Naive thymus-derived CD4-positive, alpha-beta T cell (primary cell): ENCODE measurements around the gene SGCA. TPM values are rescaled to one million over a fixed set of nuclear protein-coding genes. Genes with fewer than 3 reads are reported as not detected.

Experiments used
- ATAC-seq: fragments of 150-1000 bp; cut with Tn5 transposase; 2 replicates; pipeline ENCODE4 v1.10.0; 2021; ENCODE audit warnings: mild to moderate bottlenecking, moderate library complexity
- CTCF ChIA-PET: fragments of 350-600 bp; sonication (Branson Sonifier 250); formaldehyde crosslinking; loops from one replicate; lab custom pipeline; 2021; ENCODE audit warnings: antibody characterized with exemption; lab: Charles Lee
- POLR2A ChIA-PET: fragments of 350-600 bp; sonication (Branson Sonifier 250); formaldehyde crosslinking; loops from one replicate; lab custom pipeline; 2021; ENCODE audit warnings: antibody characterized with exemption, inconsistent platforms; lab: Charles Lee
- DNase-seq, 9 donors: peaks; one replicate each; pipeline versions ENCODE4 v3.0.0 to v3.0.0-alpha.2; 2020 to 2022; ENCODE audit warnings: mixed read lengths in 1 of 9
- H3K27ac ChIP-seq: one replicate; pipeline ENCODE4 v1.7.0; 2013; ENCODE audit warnings: mild to moderate bottlenecking, low read depth, low read length, moderate library complexity
- H3K27me3 ChIP-seq, 2 donors: one replicate each; pipeline ENCODE4 v1.7.0; 2013; ENCODE audit warnings: low read length in 2 of 2, mild to moderate bottlenecking in 2 of 2, moderate library complexity in 2 of 2; ENCODE audit not compliant: control insufficient read depth in 2 of 2, insufficient read depth in 2 of 2
- H3K36me3 ChIP-seq, 3 experiments: 1 replicate in 2 of 3; 2 replicates in 1 of 3; pipeline ENCODE4 v1.7.0; 2013; ENCODE audit warnings: low read length in 3 of 3, mild to moderate bottlenecking in 3 of 3, moderate library complexity in 1 of 3; ENCODE audit not compliant: insufficient read depth in 3 of 3, control insufficient read depth in 2 of 3
- H3K4me1 ChIP-seq, 2 donors: one replicate each; pipeline ENCODE4 v1.7.0; 2013; ENCODE audit warnings: low read length in 2 of 2, mild to moderate bottlenecking in 2 of 2, moderate library complexity in 1 of 2; ENCODE audit not compliant: control insufficient read depth in 2 of 2, insufficient read depth in 2 of 2
- H3K4me3 ChIP-seq: 2 replicates; pipeline ENCODE4 v1.7.0; 2013; ENCODE audit warnings: mild to moderate bottlenecking, low read length
- H3K9me3 ChIP-seq, 3 experiments: 1 replicate in 2 of 3; 2 replicates in 1 of 3; pipeline ENCODE4 v1.7.0; 2013; ENCODE audit warnings: low read length in 3 of 3; ENCODE audit not compliant: control insufficient read depth in 2 of 3
- H3K27ac Mint-ChIP-seq, 9 donors: one replicate each; pipeline ENCODE4 v1.8.0; 2020 to 2022; ENCODE audit warnings: mixed read lengths in 9 of 9, mild to moderate bottlenecking in 8 of 9, moderate library complexity in 5 of 9, inconsistent platforms in 2 of 9
- H3K27me3 Mint-ChIP-seq, 5 donors: one replicate each; pipeline ENCODE4 v1.8.0; 2021 to 2022; ENCODE audit warnings: mixed read lengths in 5 of 5, mild to moderate bottlenecking in 1 of 5
- H3K36me3 Mint-ChIP-seq, 5 donors: one replicate each; pipeline ENCODE4 v1.8.0; 2020 to 2022; ENCODE audit warnings: mixed read lengths in 5 of 5, mild to moderate bottlenecking in 3 of 5, inconsistent platforms in 1 of 5
- H3K4me1 Mint-ChIP-seq, 7 donors: one replicate each; pipeline ENCODE4 v1.8.0; 2020 to 2022; ENCODE audit warnings: mixed read lengths in 7 of 7, mild to moderate bottlenecking in 3 of 7, inconsistent platforms in 1 of 7
- H3K4me3 Mint-ChIP-seq, 10 donors: one replicate each; pipeline ENCODE4 v1.8.0; 2020 to 2022; ENCODE audit warnings: mild to moderate bottlenecking in 10 of 10, mixed read lengths in 10 of 10, moderate library complexity in 6 of 10, inconsistent platforms in 2 of 10
- H3K9me3 Mint-ChIP-seq, 11 donors: one replicate each; pipeline ENCODE4 v1.8.0; 2020 to 2022; ENCODE audit warnings: mixed read lengths in 11 of 11, mild to moderate bottlenecking in 4 of 11, inconsistent platforms in 1 of 11, moderate library complexity in 1 of 11
- intact Hi-C, 2 donors: fragments of 100-400 bp; cut with micrococcal nuclease; formaldehyde crosslinking; loops; one replicate each; pipeline ENCODE4 v1.15.1; 2023
- polyA plus RNA-seq, 2 donors: library from polyadenylated mRNA; unstranded; fragments of 300-500 nt; fragmentation: Illumina TruSeq; gene quantifications; one replicate each; pipeline ENCODE4 v1.2.3, GENCODE V29; 2021
- total RNA-seq, 6 experiments: library from RNA in 5 of 6; stranded (reverse) in 5 of 6; gene quantifications; 1 replicate in 5 of 6; 2 replicates in 1 of 6; pipeline ENCODE4 v1.2.3 and lab custom pipeline; 2021 to 2026

The SGCA gene
- total and polyA plus RNA-seq, 7 experiments from 2014 or later = 0.69 TPM; not detected in 6

- Mint-ChIP-seq H3K27me3 (no peaks in the 10 kb centered on the region), H3K4me1 (peaks cover 36 to 70% (median 61%) of the 10 kb centered on the region in 7 donors), H3K4me3 (peak overlapping the region; percentile 81 to 98 (median 90)), H3K27ac (peak overlapping the region in 8 of 9 donors; percentile 78 to 90 (median 87)), H3K9me3 (no peaks in the 10 kb centered on the region), H3K36me3 (peaks cover 3 to 42% (median 7%) of the 10 kb centered on the region in 5 donors)
- Histone ChIP-seq H3K4me3 (peak overlapping the region; percentile 94), H3K36me3 (peaks cover 0 to 37% (median 6%) of the 10 kb centered on the region in 3 experiments), H3K9me3 (no peaks in the 10 kb centered on the region), H3K27me3 (no peaks in the 10 kb centered on the region), H3K4me1 (peaks cover 37 to 42% of the 10 kb centered on the region in 2 donors), H3K27ac (peak overlapping the region; percentile 74)
- ATAC-seq = no peak
- ChIA-PET POLR2A (interaction anchor here (0.6 to 1.8 kb wide), 7 partner anchors 9 to 53 kb away, joined by 3 to 7 read pairs (median 3); no protein-coding TSS in a partner anchor), CTCF (interaction anchor here (0.6 to 6.1 kb wide), 5 partner anchors 8 to 53 kb away, joined by 4 to 56 read pairs (median 5); no protein-coding TSS in a partner anchor)
- DNase-seq = no peak
- intact Hi-C loops = loop anchor here (1.0 to 10.0 kb wide), 2 partner anchors 8 to 557 kb away; partner anchors contain the start of gene ANKRD40 (in 1 of the 2)
Observed at GRCh38 chr17:50147841-50148225, 18.0 kb upstream of the SGCA start.

DNA sequence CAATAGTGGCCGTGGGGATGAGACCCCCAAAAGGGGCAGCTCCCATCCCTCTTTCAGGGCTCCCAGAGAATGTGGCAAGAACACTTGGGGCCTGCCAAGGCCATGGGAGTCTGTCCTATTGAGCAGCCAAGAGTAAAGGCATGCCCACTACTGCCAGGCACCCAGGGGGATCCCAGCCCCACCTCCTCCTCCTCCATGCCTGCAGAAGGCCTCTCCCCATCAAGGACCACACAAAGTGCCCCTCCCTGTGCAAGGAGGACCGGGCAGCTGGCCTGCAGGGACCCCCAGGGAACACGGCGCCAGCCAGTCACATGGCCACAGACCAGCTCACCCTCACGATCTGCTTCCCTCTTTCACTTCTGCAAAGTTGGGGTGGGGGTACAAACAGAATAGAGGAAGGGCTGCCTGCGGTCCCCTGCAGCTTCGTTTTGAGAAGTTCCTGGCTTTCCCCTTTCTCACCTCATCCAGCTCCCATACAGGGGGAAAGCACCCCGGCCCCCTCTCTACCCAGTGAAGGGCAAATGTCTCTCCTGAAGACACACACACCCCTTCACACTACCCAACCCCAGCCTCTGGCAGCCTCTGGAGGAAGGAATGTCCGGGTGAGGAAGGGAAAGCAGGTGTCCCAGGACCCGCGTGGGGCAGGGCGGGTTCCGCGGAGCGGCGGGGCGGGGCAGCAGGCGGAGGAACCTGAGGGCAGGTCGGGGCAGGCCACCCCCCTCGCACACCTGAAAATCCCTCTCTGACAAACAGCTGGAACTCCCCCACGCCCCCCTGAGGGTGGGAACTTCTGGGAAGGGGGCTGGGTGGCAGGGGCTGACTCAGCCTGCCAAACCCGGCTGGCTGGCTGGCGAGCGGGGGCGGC, 17.3 kb upstream of the SGCA start:
- Histone ChIP-seq H3K4me1 (peaks cover 34 to 42% of the 10 kb centered on the region in 2 donors), H3K27ac (peak overlapping the region; percentile 74), H3K9me3 (no peaks in the 10 kb centered on the region), H3K27me3 (no peaks in the 10 kb centered on the region), H3K36me3 (peaks cover 0 to 31% (median 6%) of the 10 kb centered on the region in 3 experiments), H3K4me3 (peak overlapping the region; percentile 94)
- ChIA-PET POLR2A (interaction anchor here (0.6 to 1.8 kb wide), 8 partner anchors 10 to 311 kb away, joined by 3 to 7 read pairs (median 4); no protein-coding TSS in a partner anchor), CTCF (interaction anchor here (1.4 to 6.1 kb wide), 4 partner anchors 9 to 32 kb away, joined by 4 to 56 read pairs (median 14); no protein-coding TSS in a partner anchor)
- Mint-ChIP-seq H3K9me3 (no peaks in the 10 kb centered on the region), H3K4me1 (peaks cover 31 to 65% (median 55%) of the 10 kb centered on the region in 7 donors), H3K27ac (peak overlapping the region; percentile 62 to 90 (median 86)), H3K27me3 (no peaks in the 10 kb centered on the region), H3K4me3 (peak overlapping the region; percentile 81 to 98 (median 90)), H3K36me3 (peaks cover 0 to 38% (median 5%) of the 10 kb centered on the region in 5 donors)
- intact Hi-C loops = loop anchor here (1.0 to 10.0 kb wide), 2 partner anchors 8 to 556 kb away; partner anchors contain the start of gene ANKRD40 (in 1 of the 2)
- DNase-seq = peak in 6 of 9 donors; percentile 23 to 81 (median 45)
- ATAC-seq = peak; percentile 33

- H3K36me3 ChIP-seq = peaks cover 0 to 25% (median 6%) of the 10 kb centered on the region in 3 experiments
- peaks cover 0 to 35% (median 4%) of the 10 kb centered on the region in 5 donors for H3K36me3 Mint-ChIP-seq
- no peaks in the 10 kb centered on the region for H3K27me3 ChIP-seq
- H3K27ac ChIP-seq = peak overlapping the region; percentile 74
- no peaks in the 10 kb centered on the region for H3K27me3 Mint-ChIP-seq
- H3K4me1 ChIP-seq = peaks cover 34 to 45% of the 10 kb centered on the region in 2 donors
- H3K9me3 Mint-ChIP-seq = no peaks in the 10 kb centered on the region
- CTCF ChIA-PET = interaction anchor here (1.2 to 6.1 kb wide), 6 partner anchors 9 to 197 kb away, joined by 3 to 56 read pairs (median 4); no protein-coding TSS in a partner anchor
- intact Hi-C loops = loop anchor here in 1 of 2 donors (10.0 kb wide), 1 partner anchor 556 kb away; the partner anchor contains the start of gene ANKRD40
- POLR2A ChIA-PET = interaction anchor here (1.8 kb wide), 1 partner anchor 12 kb away, joined by 7 read pairs; no protein-coding TSS in a partner anchor
- ATAC-seq = no peak
- H3K4me3 ChIP-seq = peak overlapping the region; percentile 94
- H3K9me3 ChIP-seq = no peaks in the 10 kb centered on the region
- H3K27ac Mint-ChIP-seq = peak overlapping the region in 7 of 9 donors; percentile 33 to 92 (median 82)
- H3K4me1 Mint-ChIP-seq = peaks cover 30 to 63% (median 50%) of the 10 kb centered on the region in 7 donors
- no peak for DNase-seq
- peak overlapping the region; percentile 81 to 98 (median 90) for H3K4me3 Mint-ChIP-seq
Observed at GRCh38 chr17:50149091-50149416, 16.8 kb upstream of the SGCA start.

DNA sequence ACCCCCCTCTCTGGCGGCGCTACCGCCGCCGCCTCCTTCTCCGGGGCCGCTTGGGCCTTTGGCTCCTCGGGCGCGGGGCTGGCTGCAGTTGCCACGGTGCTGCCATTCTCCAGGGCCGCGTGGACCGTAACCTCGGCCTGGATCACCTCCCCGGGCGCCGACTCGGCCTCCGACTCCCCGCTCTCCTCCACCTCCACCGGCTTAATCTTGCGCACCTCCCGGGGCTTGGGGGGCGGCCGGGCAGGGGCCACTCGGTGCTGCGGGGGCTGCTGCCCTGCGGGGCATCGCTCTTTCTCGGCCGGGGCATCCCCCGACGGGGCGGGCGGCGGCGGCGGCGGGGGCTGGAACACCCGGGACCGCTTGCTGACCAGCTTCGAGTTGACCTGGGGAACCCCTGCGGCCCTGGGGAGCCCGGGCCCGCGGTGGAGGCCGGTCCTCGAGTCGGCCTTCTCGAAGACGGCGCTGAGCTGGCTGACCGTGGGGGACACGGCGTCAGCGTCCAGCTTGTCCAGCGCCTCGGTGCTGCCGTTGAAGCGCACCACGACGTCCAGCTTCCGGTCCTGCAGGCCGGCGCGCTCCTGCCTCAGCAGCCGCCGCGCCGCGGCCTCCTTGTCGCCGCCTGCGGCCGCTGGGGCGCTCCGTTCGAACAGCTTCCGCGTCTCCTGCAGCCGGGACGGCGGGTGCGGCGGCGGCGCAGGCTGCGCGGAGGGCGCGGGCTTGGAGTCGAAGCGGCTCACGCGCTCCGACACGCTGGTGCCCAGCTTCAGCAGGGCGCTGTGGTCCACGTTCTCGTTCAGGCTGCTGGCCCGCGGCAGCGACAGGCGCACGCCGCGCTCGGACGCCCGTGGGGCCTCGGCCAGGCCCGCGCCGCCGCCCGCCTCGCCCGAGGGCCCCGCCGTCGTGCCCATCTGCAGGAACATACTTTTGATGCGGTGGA, 16.1 kb upstream of the SGCA start:
- no peaks in the 10 kb centered on the region for H3K27me3 Mint-ChIP-seq
- peak overlapping the region; percentile 85 to 98 (median 90) for H3K4me3 Mint-ChIP-seq
- H3K9me3 Mint-ChIP-seq = no peaks in the 10 kb centered on the region
- no peaks in the 10 kb centered on the region for H3K27me3 ChIP-seq
- ChIA-PET POLR2A (interaction anchor here (0.8 to 4.0 kb wide), 4 partner anchors 9 to 55 kb away, joined by 3 to 42 read pairs (median 19); partner anchors contain the start of gene PDK2), CTCF (interaction anchor here (0.6 to 6.1 kb wide), 10 partner anchors 8 to 197 kb away, joined by 3 to 56 read pairs (median 4); partner anchors contain the start of gene SGCA)
- H3K27ac ChIP-seq = peak overlapping the region; percentile 74
- peaks cover 0 to 19% (median 6%) of the 10 kb centered on the region in 3 experiments for H3K36me3 ChIP-seq
- H3K4me3 ChIP-seq = peak overlapping the region; percentile 94
- peaks cover 0 to 28% (median 0%) of the 10 kb centered on the region in 5 donors for H3K36me3 Mint-ChIP-seq
- peaks cover 24 to 63% (median 50%) of the 10 kb centered on the region in 7 donors for H3K4me1 Mint-ChIP-seq
- ATAC-seq (peak; percentile 14), DNase-seq (peak; percentile 52 to 69 (median 63))
- intact Hi-C loops = loop anchor here (5.0 to 10.0 kb wide), 3 partner anchors 472 to 718 kb away; partner anchors contain the start of genes SPOP (in 2 of the 2), ANKRD40 (in 1 of the 2) and TOB1 (in 1 of the 2)
- H3K27ac Mint-ChIP-seq = peak overlapping the region in 5 of 9 donors; percentile 78 to 92 (median 83)
- H3K4me1 ChIP-seq = peaks cover 34 to 40% of the 10 kb centered on the region in 2 donors
- no peaks in the 10 kb centered on the region for H3K9me3 ChIP-seq

GRCh38 chr17:50150354-50151040, 15.3 kb upstream of the SGCA start, which contains the start of gene PPP1R9B:
Gene PPP1R9B, minus strand, starts transcription at chr17:50150677. Its CDS starts 164 bp downstream, at chr17:50150513.
- Mint-ChIP-seq H3K4me3 (peak within 1 kb of the TSS; percentile 85 to 98 (median 90)), H3K27ac (peak within 1 kb of the TSS; percentile 71 to 96 (median 87)), H3K4me1 (peaks cover 18 to 60% (median 51%) of the 10 kb centered on the region in 7 donors), H3K9me3 (no peaks in the 10 kb centered on the region), H3K36me3 (peaks cover 0 to 22% (median 0%) of the 10 kb centered on the region in 5 donors), H3K27me3 (no peaks in the 10 kb centered on the region)
- H3K9me3 ChIP-seq = no peaks in the 10 kb centered on the region
- intact Hi-C loops = loop anchor here (1.0 to 5.0 kb wide), 6 partner anchors 10 to 717 kb away; partner anchors contain the start of genes SPOP (in 2 of the 2), PDK2 (in 1 of the 2) and TOB1 (in 1 of the 2)
- peak within 1 kb of the TSS; percentile 94 for H3K4me3 ChIP-seq
- H3K27me3 ChIP-seq = no peaks in the 10 kb centered on the region
- ChIA-PET POLR2A (interaction anchor here (0.6 to 4.0 kb wide), 5 partner anchors 10 to 1603 kb away, joined by 3 to 42 read pairs (median 7); partner anchors contain the start of gene PDK2), CTCF (interaction anchor here (0.6 to 6.1 kb wide), 10 partner anchors 7 to 198 kb away, joined by 3 to 56 read pairs (median 4); partner anchors contain the start of gene SGCA)
- ATAC-seq (peak; percentile 3), DNase-seq (peak in 2 of 9 donors; percentile 25 to 43)
- peak within 1 kb of the TSS; percentile 74 for H3K27ac ChIP-seq
- peaks cover 30 to 42% of the 10 kb centered on the region in 2 donors for H3K4me1 ChIP-seq
- peaks cover 0 to 11% (median 0%) of the 10 kb centered on the region in 3 experiments for H3K36me3 ChIP-seq
